ENCODE measurements around the gene GAB2. TPM values are rescaled to one million over a fixed set of nuclear protein-coding genes. Genes with fewer than 3 reads are reported as not detected.

GAB2 gene
- total and polyA plus RNA-seq, 10 of the 15 experiments (the other 5 are each of a cell fraction or from before 2014, with no cell fraction given), result 0.69 to 12.6 (median 3.8) TPM

- TF ChIP-seq, protein P1, sequence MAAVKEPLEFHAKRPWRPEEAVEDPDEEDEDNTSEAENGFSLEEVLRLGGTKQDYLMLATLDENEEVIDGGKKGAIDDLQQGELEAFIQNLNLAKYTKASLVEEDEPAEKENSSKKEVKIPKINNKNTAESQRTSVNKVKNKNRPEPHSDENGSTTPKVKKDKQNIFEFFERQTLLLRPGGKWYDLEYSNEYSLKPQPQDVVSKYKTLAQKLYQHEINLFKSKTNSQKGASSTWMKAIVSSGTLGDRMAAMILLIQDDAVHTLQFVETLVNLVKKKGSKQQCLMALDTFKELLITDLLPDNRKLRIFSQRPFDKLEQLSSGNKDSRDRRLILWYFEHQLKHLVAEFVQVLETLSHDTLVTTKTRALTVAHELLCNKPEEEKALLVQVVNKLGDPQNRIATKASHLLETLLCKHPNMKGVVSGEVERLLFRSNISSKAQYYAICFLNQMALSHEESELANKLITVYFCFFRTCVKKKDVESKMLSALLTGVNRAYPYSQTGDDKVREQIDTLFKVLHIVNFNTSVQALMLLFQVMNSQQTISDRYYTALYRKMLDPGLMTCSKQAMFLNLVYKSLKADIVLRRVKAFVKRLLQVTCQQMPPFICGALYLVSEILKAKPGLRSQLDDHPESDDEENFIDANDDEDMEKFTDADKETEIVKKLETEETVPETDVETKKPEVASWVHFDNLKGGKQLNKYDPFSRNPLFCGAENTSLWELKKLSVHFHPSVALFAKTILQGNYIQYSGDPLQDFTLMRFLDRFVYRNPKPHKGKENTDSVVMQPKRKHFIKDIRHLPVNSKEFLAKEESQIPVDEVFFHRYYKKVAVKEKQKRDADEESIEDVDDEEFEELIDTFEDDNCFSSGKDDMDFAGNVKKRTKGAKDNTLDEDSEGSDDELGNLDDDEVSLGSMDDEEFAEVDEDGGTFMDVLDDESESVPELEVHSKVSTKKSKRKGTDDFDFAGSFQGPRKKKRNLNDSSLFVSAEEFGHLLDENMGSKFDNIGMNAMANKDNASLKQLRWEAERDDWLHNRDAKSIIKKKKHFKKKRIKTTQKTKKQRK (IDR thresholded peaks at IDR 0.05; ENCODE audit: low read depth, low read length), result no peak
- TF ChIP-seq SRF (IDR thresholded peaks at IDR 0.05; ENCODE audit: low read depth in 2 of 2, low read length in 2 of 2), result no peak
- 0 out of 2 replicates have a peak, but pooled peaks have one; percentile 31 for TF ChIP-seq POLR2A (IDR thresholded peaks at IDR 0.05; ENCODE audit: low read depth, low read length)
- no peak for TF ChIP-seq NFYA (IDR thresholded peaks at IDR 0.05; ENCODE audit: borderline replicate concordance, low read depth, low read length)
- no peak for TF ChIP-seq ZSCAN29 (IDR thresholded peaks at IDR 0.05)
- TF ChIP-seq MXI1 (IDR thresholded peaks at IDR 0.05; ENCODE audit: low read depth, low read length), result no peak
- ChIA-PET RAD21 (ENCODE audit: unreplicated experiment) (interaction anchor here (1.0 kb wide), 1 partner anchor 15 kb away, joined by 3 read pairs; no protein-coding TSS in a partner anchor), CTCF (no interaction called here), SMC1A (ENCODE audit: uncharacterized antibody, unreplicated experiment) (interaction anchor here (1.2 kb wide), 1 partner anchor 19 kb away, joined by 3 read pairs; no protein-coding TSS in a partner anchor), POLR2A (no interaction called here)
- 87% methylated on average over 11 of the region's 11 CpGs for WGBS (ENCODE audit: insufficient coverage, insufficient replicate concordance, low lambda C conversion rate, missing lambda C conversion rate)
- BruUV-seq (replicated peaks), result no TSS peak
- Histone ChIP-seq H3K79me2 (ENCODE audit: control insufficient read depth, insufficient read depth, low read length) (no peaks in the 10 kb centered on the region), H3K9ac (ENCODE audit: control insufficient read depth, insufficient read depth, low read length) (no peak overlapping the region), H2AFZ (ENCODE audit: control insufficient read depth, low read depth, low read length) (no peak overlapping the region), H3K9me3 (replicated peaks; ENCODE audit: control insufficient read depth, insufficient read depth, low read length) (no peaks in the 10 kb centered on the region), H3K27me3 (replicated peaks in 1 of 2; ENCODE audit: control insufficient read depth in 2 of 2, insufficient read depth in 2 of 2, low read length in 1 of 2) (no peaks in the 10 kb centered on the region), H4K20me1 (ENCODE audit: control insufficient read depth, insufficient read depth) (no peaks in the 10 kb centered on the region), H3K4me3 (no peak overlapping the region), H3K27ac (ENCODE audit: control insufficient read depth, insufficient read depth) (no peak overlapping the region), H3K36me3 (ENCODE audit: control insufficient read depth in 2 of 2, insufficient read depth in 2 of 2, low read length in 1 of 2) (peaks cover 0 to 5% of the 10 kb centered on the region in 2 experiments), H3K4me2 (ENCODE audit: control insufficient read depth, insufficient read depth) (no peak overlapping the region), H3K4me1 (ENCODE audit: control insufficient read depth, insufficient read depth, low read length) (no peaks in the 10 kb centered on the region)
- in situ Hi-C loops (cut with MboI), result no loop called here
- no peak for ATAC-seq
- DNase-seq (ENCODE audit: low read depth, low spot score), result no peak
- intact Hi-C loops (cut with micrococcal nuclease; ENCODE audit: unreplicated experiment), result no loop called here
- FAIRE-seq, result no peak
Measured at GRCh38 chr11:78212586-78213371, 204.8 kb downstream of the GAB2 start.
